B cell (primary cell): ENCODE measurements around the gene RIPOR1.

Experiments used
- EZH2 ChIP-seq: IDR thresholded peaks from 2 replicates; pipeline ENCODE4 v1.6.1; 2012; ENCODE audit warnings: borderline replicate concordance, low read depth, mild to moderate bottlenecking, moderate library complexity, low read length; ENCODE audit not compliant: insufficient read depth, poor library complexity, severe bottlenecking
- TF ChIP-seq, protein P1 (sequence below): fragments of 200-600 bp; IDR thresholded peaks from one replicate; pipeline ENCODE4 v1.8.0; 2022; ENCODE audit warnings: antibody characterized with exemption, mild to moderate bottlenecking

- TF ChIP-seq, protein P1, sequence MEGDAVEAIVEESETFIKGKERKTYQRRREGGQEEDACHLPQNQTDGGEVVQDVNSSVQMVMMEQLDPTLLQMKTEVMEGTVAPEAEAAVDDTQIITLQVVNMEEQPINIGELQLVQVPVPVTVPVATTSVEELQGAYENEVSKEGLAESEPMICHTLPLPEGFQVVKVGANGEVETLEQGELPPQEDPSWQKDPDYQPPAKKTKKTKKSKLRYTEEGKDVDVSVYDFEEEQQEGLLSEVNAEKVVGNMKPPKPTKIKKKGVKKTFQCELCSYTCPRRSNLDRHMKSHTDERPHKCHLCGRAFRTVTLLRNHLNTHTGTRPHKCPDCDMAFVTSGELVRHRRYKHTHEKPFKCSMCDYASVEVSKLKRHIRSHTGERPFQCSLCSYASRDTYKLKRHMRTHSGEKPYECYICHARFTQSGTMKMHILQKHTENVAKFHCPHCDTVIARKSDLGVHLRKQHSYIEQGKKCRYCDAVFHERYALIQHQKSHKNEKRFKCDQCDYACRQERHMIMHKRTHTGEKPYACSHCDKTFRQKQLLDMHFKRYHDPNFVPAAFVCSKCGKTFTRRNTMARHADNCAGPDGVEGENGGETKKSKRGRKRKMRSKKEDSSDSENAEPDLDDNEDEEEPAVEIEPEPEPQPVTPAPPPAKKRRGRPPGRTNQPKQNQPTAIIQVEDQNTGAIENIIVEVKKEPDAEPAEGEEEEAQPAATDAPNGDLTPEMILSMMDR, result no peak
- no peak for TF ChIP-seq EZH2
Observed at GRCh38 chr16:67544844-67545664, 16.4 kb downstream of the RIPOR1 start.
